GM23338 (cell line): ENCODE measurements around the gene PAFAH2. TPM values are rescaled to one million over a fixed set of nuclear protein-coding genes. Genes with fewer than 3 reads are reported as not detected.

Experiments used
- ATAC-seq: fragments of 200-7000 bp; cut with Tn5 transposase; 3 replicates; pipeline ENCODE4 v1.9.1; 2020
- DNase-seq: peaks from one replicate; pipeline ENCODE4 v3.0.0-alpha.2; 2015; ENCODE audit warnings: low spot score
- H2AFZ ChIP-seq: fragments of 200-600 bp; sonication (generic); 2 replicates; pipeline ENCODE4 v1.8.0; 2016; ENCODE audit warnings: antibody characterized with exemption, mild to moderate bottlenecking, moderate library complexity
- H3F3A ChIP-seq: fragments of 200-600 bp; sonication (generic); replicated peaks from 2 replicates; pipeline ENCODE4 v1.8.0; 2017; ENCODE audit warnings: antibody characterized with exemption, mixed run types, low read depth
- H3K27ac ChIP-seq: fragments of 200-600 bp; sonication (generic); 2 replicates; pipeline ENCODE4 v1.6.1; 2016; ENCODE audit warnings: low read depth
- H3K27me3 ChIP-seq: fragments of 200-600 bp; sonication (generic); 2 replicates; pipeline ENCODE4 v1.8.0; 2016; ENCODE audit warnings: mild to moderate bottlenecking, mixed run types, moderate library complexity; ENCODE audit not compliant: insufficient read depth
- H3K36me3 ChIP-seq: fragments of 200-600 bp; sonication (generic); 2 replicates; pipeline ENCODE4 v1.8.0; 2016; ENCODE audit warnings: mild to moderate bottlenecking; ENCODE audit not compliant: insufficient read depth
- H3K4me1 ChIP-seq: fragments of 200-600 bp; sonication (generic); 2 replicates; pipeline ENCODE4 v1.8.0; 2016; ENCODE audit warnings: mild to moderate bottlenecking, moderate library complexity; ENCODE audit not compliant: insufficient read depth
- H3K4me2 ChIP-seq: fragments of 200-600 bp; sonication (generic); 2 replicates; pipeline ENCODE4 v1.7.1; 2017; ENCODE audit warnings: mixed run types
- H3K4me3 ChIP-seq: fragments of 200-600 bp; sonication (generic); 2 replicates; pipeline ENCODE4 v1.6.1; 2016; ENCODE audit warnings: mixed run types
- H3K79me2 ChIP-seq: fragments of 200-600 bp; sonication (generic); replicated peaks from 2 replicates; pipeline ENCODE4 v1.8.0; 2017; ENCODE audit warnings: mild to moderate bottlenecking; ENCODE audit not compliant: insufficient read depth
- H3K9me2 ChIP-seq: fragments of 200-600 bp; sonication (generic); 2 replicates; pipeline ENCODE4 v1.8.0; 2017; ENCODE audit not compliant: insufficient read depth
- H4K20me1 ChIP-seq: fragments of 200-600 bp; sonication (generic); replicated peaks from 2 replicates; pipeline ENCODE4 v1.8.0; 2017; ENCODE audit warnings: mild to moderate bottlenecking; ENCODE audit not compliant: insufficient read depth
- H3K27ac Mint-ChIP-seq: 2 replicates; pipeline ENCODE4 v1.8.0; 2020; ENCODE audit warnings: inconsistent platforms, mild to moderate bottlenecking, moderate library complexity, mixed read lengths
- H3K27me3 Mint-ChIP-seq: 3 replicates; pipeline ENCODE4 v1.8.0; 2022; ENCODE audit warnings: low read depth, mild to moderate bottlenecking, moderate library complexity, mixed read lengths, inconsistent platforms; ENCODE audit not compliant: insufficient read depth, poor library complexity
- H3K36me3 Mint-ChIP-seq: 3 replicates; pipeline ENCODE4 v1.8.0; 2021; ENCODE audit warnings: low read depth, mild to moderate bottlenecking, inconsistent platforms, moderate library complexity, mixed read lengths
- H3K4me1 Mint-ChIP-seq: 3 replicates; pipeline ENCODE4 v1.8.0; 2020; ENCODE audit warnings: mild to moderate bottlenecking, inconsistent platforms, mixed read lengths
- H3K4me3 Mint-ChIP-seq: 3 replicates; pipeline ENCODE4 v1.8.0; 2021; ENCODE audit warnings: moderate library complexity, mild to moderate bottlenecking, inconsistent platforms, mixed read lengths
- H3K9me3 Mint-ChIP-seq: 3 replicates; pipeline ENCODE4 v1.8.0; 2020; ENCODE audit warnings: moderate library complexity, mild to moderate bottlenecking, inconsistent platforms, mixed read lengths
- CREB1 ChIP-seq: fragments of 250-450 bp; sonication (Bioruptor Pico); IDR thresholded peaks from 2 replicates; pipeline ENCODE4 v1.5.0; 2020; ENCODE audit warnings: low read depth, mild to moderate bottlenecking, moderate library complexity
- ETS1 ChIP-seq: IDR thresholded peaks from 2 replicates; pipeline ENCODE4 v1.6.1; 2016; ENCODE audit warnings: antibody characterized with exemption
- EZH2 ChIP-seq: fragments of 200-600 bp; sonication (generic); IDR thresholded peaks from one replicate; pipeline ENCODE4 v1.8.0; 2017; ENCODE audit warnings: antibody characterized with exemption, mild to moderate bottlenecking, low read depth; ENCODE audit not compliant: unreplicated experiment
- NANOG ChIP-seq: IDR thresholded peaks from 2 replicates; pipeline ENCODE4 v1.6.1; 2016; ENCODE audit warnings: antibody characterized with exemption, borderline replicate concordance
- POLR2AphosphoS5 ChIP-seq: IDR thresholded peaks from 2 replicates; pipeline ENCODE4 v1.6.1; 2016; ENCODE audit warnings: antibody characterized with exemption, low read depth
- REST ChIP-seq: IDR thresholded peaks from one replicate; pipeline ENCODE4 v1.6.1; 2018; ENCODE audit warnings: antibody characterized with exemption; ENCODE audit not compliant: unreplicated experiment
- ZNF114 ChIP-seq: fragments of 250-450 bp; sonication (Bioruptor Pico); IDR thresholded peaks from 2 replicates; pipeline ENCODE4 v1.5.0; 2020; ENCODE audit warnings: mild to moderate bottlenecking, moderate library complexity
- ZNF462 ChIP-seq: fragments of 250-450 bp; sonication (Bioruptor Pico); IDR thresholded peaks from 2 replicates; pipeline ENCODE4 v1.5.0; 2020; ENCODE audit warnings: mild to moderate bottlenecking, moderate library complexity
- polyA plus RNA-seq: library from polyadenylated mRNA; unstranded; fragments of >200 nt; fragmentation: Nextera tagmentation; extraction: Ambion mirVana; gene quantifications from 2 replicates; pipeline ENCODE4 v1.2.1, GENCODE V29; 2016
- total RNA-seq: library from RNA; depleted of rRNA; stranded (reverse); fragments of >200 nt; shearing (Covaris generic); gene quantifications from 2 replicates; pipeline ENCODE4 v1.2.3, GENCODE V29; 2014

PAFAH2 gene
- total and polyA plus RNA-seq, 2 experiments from 2014 or later: 5.7 to 10.3 TPM

GRCh38 chr1:26016953-26017545 is 19.2 kb upstream of the PAFAH2 start (continued):
- no peak for TF ChIP-seq ETS1
- TF ChIP-seq POLR2AphosphoS5: no peak
- no peak for TF ChIP-seq ZNF114 (CRISPR knock-in tag)
- no peak for TF ChIP-seq CREB1 (CRISPR knock-in tag)
- TF ChIP-seq REST: no peak
- no peak for TF ChIP-seq EZH2

GRCh38 chr1:26016258-26016952 is 18.5 kb upstream of the PAFAH2 start:
- peaks cover 13% of the 10 kb centered on the region for H3K27me3 Mint-ChIP-seq
- Histone ChIP-seq H3K4me1 (no peaks in the 10 kb centered on the region; the same call in 1 of the 2 replicates), H4K20me1 (no peaks in the 10 kb centered on the region), H3K79me2 (no peaks in the 10 kb centered on the region), H3K4me2 (no peak overlapping the region), H3K27ac (no peak overlapping the region), H3K36me3 (no peaks in the 10 kb centered on the region), H3K27me3 (no peaks in the 10 kb centered on the region), H2AFZ (0 out of 2 replicates have a peak overlapping the region, but pooled peaks have one; percentile 32), H3K4me3 (no peak overlapping the region), H3F3A (no peaks in the 10 kb centered on the region), H3K9me2 (no peaks in the 10 kb centered on the region)
- no peaks in the 10 kb centered on the region for H3K36me3 Mint-ChIP-seq
- no peaks in the 10 kb centered on the region for H3K9me3 Mint-ChIP-seq
- H3K4me1 Mint-ChIP-seq: peaks cover 24% of the 10 kb centered on the region
- no peak overlapping the region for H3K4me3 Mint-ChIP-seq
- no peak overlapping the region for H3K27ac Mint-ChIP-seq
- DNase-seq: no peak
- ATAC-seq: no peak
- no peak for TF ChIP-seq ZNF462
- no peak for TF ChIP-seq NANOG
- TF ChIP-seq POLR2AphosphoS5: no peak
- TF ChIP-seq REST: no peak
- no peak for TF ChIP-seq EZH2
- no peak for TF ChIP-seq ZNF114 (CRISPR knock-in tag)
